Liver (tissue), 3 donors: Measurements from ENCODE around the gene ARHGEF28.

Experiments
- ATF3 ChIP-seq: IDR thresholded peaks from 2 replicates; pipeline ENCODE4 v1.6.1; 2016; ENCODE audit warnings: antibody characterized with exemption
- EGR1 ChIP-seq, 2 donors: IDR thresholded peaks; 2 replicates each; pipeline ENCODE4 v1.6.1; 2016 to 2018; ENCODE audit warnings: antibody characterized with exemption in 2 of 2, low read depth in 2 of 2
- FOXA1 ChIP-seq: IDR thresholded peaks from 2 replicates; pipeline ENCODE4 v1.6.1; 2016; ENCODE audit warnings: antibody characterized with exemption
- JUND ChIP-seq, 2 donors: IDR thresholded peaks; 2 replicates each; pipeline ENCODE4 v1.6.1; 2016; ENCODE audit warnings: antibody characterized with exemption in 2 of 2
- MAX ChIP-seq: IDR thresholded peaks from 2 replicates; pipeline ENCODE4 v1.6.1; 2016; ENCODE audit warnings: antibody characterized with exemption
- REST ChIP-seq: IDR thresholded peaks from 2 replicates; pipeline ENCODE4 v1.6.1; 2016; ENCODE audit warnings: antibody characterized with exemption, mild to moderate bottlenecking
- RXRA ChIP-seq, 2 donors: IDR thresholded peaks; 2 replicates each; pipeline ENCODE4 v1.6.1; 2017 to 2018; ENCODE audit warnings: antibody characterized with exemption in 2 of 2, mild to moderate bottlenecking in 1 of 2
- SP1 ChIP-seq: IDR thresholded peaks from 2 replicates; pipeline ENCODE4 v1.6.1; 2018; ENCODE audit warnings: antibody characterized with exemption, mild to moderate bottlenecking
- TAF1 ChIP-seq: conservative IDR thresholded peaks from 2 replicates; pipeline ENCODE4 v1.6.1; 2016; ENCODE audit warnings: antibody characterized with exemption, mild to moderate bottlenecking
- TF ChIP-seq, protein P1 (sequence below): fragments of 150-350 bp; IDR thresholded peaks from 2 replicates; pipeline ENCODE4 v1.5.1; 2017; ENCODE audit warnings: improper control_type of control experiment, low read depth, low read length; ENCODE audit not compliant: missing input control
- donor health status: healthy.
- donor health status: healthy.

GRCh38 chr5:73751254-73751914 lies 125.4 kb downstream of the ARHGEF28 start:
- TF ChIP-seq, protein P1, sequence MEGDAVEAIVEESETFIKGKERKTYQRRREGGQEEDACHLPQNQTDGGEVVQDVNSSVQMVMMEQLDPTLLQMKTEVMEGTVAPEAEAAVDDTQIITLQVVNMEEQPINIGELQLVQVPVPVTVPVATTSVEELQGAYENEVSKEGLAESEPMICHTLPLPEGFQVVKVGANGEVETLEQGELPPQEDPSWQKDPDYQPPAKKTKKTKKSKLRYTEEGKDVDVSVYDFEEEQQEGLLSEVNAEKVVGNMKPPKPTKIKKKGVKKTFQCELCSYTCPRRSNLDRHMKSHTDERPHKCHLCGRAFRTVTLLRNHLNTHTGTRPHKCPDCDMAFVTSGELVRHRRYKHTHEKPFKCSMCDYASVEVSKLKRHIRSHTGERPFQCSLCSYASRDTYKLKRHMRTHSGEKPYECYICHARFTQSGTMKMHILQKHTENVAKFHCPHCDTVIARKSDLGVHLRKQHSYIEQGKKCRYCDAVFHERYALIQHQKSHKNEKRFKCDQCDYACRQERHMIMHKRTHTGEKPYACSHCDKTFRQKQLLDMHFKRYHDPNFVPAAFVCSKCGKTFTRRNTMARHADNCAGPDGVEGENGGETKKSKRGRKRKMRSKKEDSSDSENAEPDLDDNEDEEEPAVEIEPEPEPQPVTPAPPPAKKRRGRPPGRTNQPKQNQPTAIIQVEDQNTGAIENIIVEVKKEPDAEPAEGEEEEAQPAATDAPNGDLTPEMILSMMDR, result no peak
- TF ChIP-seq REST, result no peak
- TF ChIP-seq JUND (IDR thresholded peaks at IDR 0.05), result no peak
- TF ChIP-seq FOXA1, result no peak
- no peak for TF ChIP-seq TAF1
- TF ChIP-seq EGR1 (IDR thresholded peaks at IDR 0.05; ENCODE audit: low read depth in 2 of 2), result no peak
- TF ChIP-seq RXRA (IDR thresholded peaks at IDR 0.05), result no peak
- no peak for TF ChIP-seq ATF3
- no peak for TF ChIP-seq MAX
- TF ChIP-seq SP1, result no peak
